ENCODE data around the gene IQGAP2. TPM values are rescaled to one million over a fixed set of nuclear protein-coding genes. Genes with fewer than 3 reads are reported as not detected.
"Not testable (repeated sequence)": the region's sequence is repeated elsewhere in the genome, so short reads cannot be mapped to it uniquely, and the experiment has no call there.

Gene IQGAP2
- total and polyA plus RNA-seq, 2 of the 8 experiments (the other 6 are each of a cell fraction or from before 2014, with no cell fraction given): 19.7 to 66.0 TPM

- TF ChIP-seq RAD21 (IDR thresholded peaks at IDR 0.05 in 1 of 2, conservative IDR thresholded peaks at IDR 0.05 in 1 of 2; ENCODE audit: low read depth in 2 of 2, low read length in 2 of 2) (no peak), RNF2 (IDR thresholded peaks at IDR 0.05; ENCODE audit: borderline replicate concordance, low read depth, low read length, missing control alignments, poor library complexity, severe bottlenecking) (no peak), SIN3A (conservative IDR thresholded peaks at IDR 0.05 in 1 of 2, IDR thresholded peaks at IDR 0.05 in 1 of 2; ENCODE audit: low read depth in 1 of 2, low read length in 2 of 2) (no peak), SIX5 (IDR thresholded peaks at IDR 0.05; ENCODE audit: low read depth, low read length) (no peak), SP2 (IDR thresholded peaks at IDR 0.05; ENCODE audit: low read length) (no peak), CHD2 (IDR thresholded peaks at IDR 0.05; ENCODE audit: low read length) (no peak), CTBP2 (IDR thresholded peaks at IDR 0.05; ENCODE audit: borderline replicate concordance, insufficient read depth, insufficient read length, low read length) (no peak)
Observed at GRCh38 chr5:76548525-76549229, 145.6 kb downstream of the IQGAP2 start (continued).

- H3K4me1 ChIP-seq (replicated peaks in 1 of 4; ENCODE audit: control insufficient read depth in 3 of 4, insufficient read depth in 4 of 4, low read length in 3 of 4); H3K36me3 ChIP-seq (ENCODE audit: control insufficient read depth in 2 of 4, insufficient read depth in 4 of 4, low read length in 3 of 4); H3K23me2 ChIP-seq (ENCODE audit: low read depth, low read length); H3K4ac ChIP-seq (replicated peaks; ENCODE audit: insufficient read length, low read depth, low read length); H2AFZ ChIP-seq (ENCODE audit: low read length); H4K5ac ChIP-seq (ENCODE audit: insufficient read length, low read depth, low read length); H4K8ac ChIP-seq (ENCODE audit: extremely low read depth, insufficient read depth, low read length); H2BK120ac ChIP-seq (replicated peaks; ENCODE audit: low read depth, low read length); H3K4me3 ChIP-seq (ENCODE audit: extremely low read depth in 1 of 4, insufficient read depth in 2 of 4, low read depth in 3 of 4, low read length in 4 of 4); FAIRE-seq; POLR2A ChIA-PET (ENCODE audit: partially characterized antibody); H4K91ac ChIP-seq (replicated peaks; ENCODE audit: insufficient read length, low read length); H3K79me1 ChIP-seq (ENCODE audit: low read depth, low read length); H2BK15ac ChIP-seq (ENCODE audit: low read length); H3K9ac ChIP-seq (replicated peaks in 1 of 4; ENCODE audit: extremely low read depth in 1 of 4, low read depth in 3 of 4, low read length in 3 of 4); H3K18ac ChIP-seq (ENCODE audit: extremely low read depth, low read length); H2BK20ac ChIP-seq (ENCODE audit: low read length); H3K14ac ChIP-seq (ENCODE audit: insufficient read length); H3K27ac ChIP-seq (ENCODE audit: low read depth, low read length); H4K20me1 ChIP-seq (replicated peaks in 1 of 2; ENCODE audit: control insufficient read depth in 1 of 2, insufficient read depth in 2 of 2, low read length in 2 of 2); H3K23ac ChIP-seq (ENCODE audit: insufficient read length); H3K4me2 ChIP-seq (ENCODE audit: insufficient read depth in 1 of 2, low read depth in 2 of 2, low read length in 2 of 2); H3K27me3 ChIP-seq (replicated peaks in 1 of 4; ENCODE audit: control insufficient read depth in 3 of 4, extremely low read depth in 1 of 4, insufficient read depth in 3 of 4, low read length in 3 of 4); H2BK12ac ChIP-seq (ENCODE audit: low read depth, low read length); H3K56ac ChIP-seq (replicated peaks; ENCODE audit: insufficient read length, low read depth, low read length); H2AK5ac ChIP-seq (ENCODE audit: low read depth, low read length); CTCF ChIA-PET (ENCODE audit: partially characterized antibody); H2BK5ac ChIP-seq (ENCODE audit: low read depth, low read length); DNase-seq (ENCODE audit: low read depth in 1 of 2, low spot score in 2 of 2): not testable (repeated sequence)
- H3K9me3 ChIP-seq (ENCODE audit: insufficient read depth in 2 of 2, low read depth in 1 of 2, low read length in 1 of 2): peaks cover 0 to 12% of the 10 kb centered on the region in 2 experiments; a peak in 2 of 4 replicates
- peaks cover 0 to 10% of the 10 kb centered on the region in 2 experiments; a peak in 1 of 4 replicates for H3K79me2 ChIP-seq (ENCODE audit: control insufficient read depth in 1 of 2, insufficient read depth in 2 of 2, low read length in 2 of 2)
- WGBS, 2 experiments (ENCODE audit: extremely low coverage in 1 of 2, insufficient coverage in 1 of 2, insufficient read length in 1 of 2, insufficient replicate concordance in 2 of 2, low coverage in 1 of 2, low lambda C conversion rate in 2 of 2, missing lambda C conversion rate in 1 of 2): 90% methylated on average over 6 of the region's 34 CpGs; no CpG with 5 or more reads in 1 of the 2 experiments
Observed at GRCh38 chr5:76550881-76551280, 147.8 kb downstream of the IQGAP2 start.

All from H1 (cell line).